Measurements from ENCODE around the gene PCCA. TPM values are rescaled to one million over a fixed set of nuclear protein-coding genes. Genes with fewer than 3 reads are reported as not detected.

The PCCA gene
- total and polyA plus RNA-seq, 2 of the 13 experiments (the other 11 are each of a cell fraction or from before 2014, with no cell fraction given), result 15.0 to 32.2 TPM

DNA sequence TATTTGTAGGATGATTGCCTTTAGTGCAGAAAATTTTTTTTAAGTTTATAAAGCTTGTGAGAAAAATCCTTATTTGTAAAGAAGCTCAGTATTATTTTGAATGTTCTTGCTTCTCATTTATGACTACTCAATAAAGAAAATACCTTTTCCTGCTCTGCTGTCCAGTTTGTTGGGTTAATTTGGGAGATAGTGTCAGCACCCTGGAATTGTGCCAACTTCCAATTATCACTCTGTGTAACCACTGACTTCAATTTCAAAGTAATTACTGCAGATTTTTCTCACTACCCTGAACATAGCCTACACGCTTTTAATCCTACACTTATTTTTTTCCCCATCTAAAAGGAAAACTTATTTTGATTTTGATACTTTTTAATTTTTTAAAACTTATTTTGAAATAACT is 406.6 kb downstream of the PCCA start:
- 98% methylated on average over 1 of the region's 1 CpG for WGBS (ENCODE audit: low lambda C conversion rate)
- FAIRE-seq (no peak), DNase-seq (ENCODE audit: low spot score) (no peak), ATAC-seq (no peak)
- no peak overlapping the region for H2AFZ ChIP-seq (ENCODE audit: low read length)
- BruUV-seq (replicated peaks), result no TSS peak
- H4K20me1 ChIP-seq (ENCODE audit: insufficient read depth, low read length), result no peaks in the 10 kb centered on the region
- H3K4me3 ChIP-seq (replicated peaks in 1 of 3; ENCODE audit: insufficient read depth in 1 of 3, low read depth in 2 of 3, low read length in 3 of 3), result no peak overlapping the region
- H3K9me3 ChIP-seq (ENCODE audit: low read length), result no peaks in the 10 kb centered on the region
- no peak overlapping the region for H3K9ac ChIP-seq (ENCODE audit: insufficient read depth, low read depth, low read length)
- ChIA-PET POLR2A (no interaction called here), CTCF (ENCODE audit: low intra/inter-chr PET ratio, low total read pairs) (no interaction called here)
- in situ Hi-C loops (cut with HindIII; ENCODE audit: extremely low pct_ligation_motif_present, low pct_unique_long_range_greater_than_20kb), result no loop called here
- no peak overlapping the region for H3K27ac ChIP-seq (ENCODE audit: extremely low read length, insufficient read depth, low read length)
- H3K4me1 ChIP-seq (ENCODE audit: insufficient read depth, low read length), result peaks cover 9% of the 10 kb centered on the region
- no peaks in the 10 kb centered on the region for H3K79me2 ChIP-seq (ENCODE audit: insufficient read depth, low read length)
- no peaks in the 10 kb centered on the region; a peak in 1 of 5 replicates for H3K27me3 ChIP-seq (ENCODE audit: control insufficient read depth in 1 of 2, insufficient read depth in 2 of 2, low read length in 2 of 2)
- TF ChIP-seq ETV5 (CRISPR knock-in tag; IDR thresholded peaks at IDR 0.05; ENCODE audit: borderline replicate concordance), result no peak
- TF ChIP-seq SNAPC5 (CRISPR knock-in tag; IDR thresholded peaks at IDR 0.05; ENCODE audit: borderline replicate concordance), result no peak
- TF ChIP-seq KDM5A (IDR thresholded peaks at IDR 0.05; ENCODE audit: borderline replicate concordance, low read length), result no peak
- TF ChIP-seq ZNF614 (CRISPR knock-in tag; IDR thresholded peaks at IDR 0.05; ENCODE audit: borderline replicate concordance), result no peak
- no peak for TF ChIP-seq POLR2G (IDR thresholded peaks at IDR 0.05; ENCODE audit: low read depth, low read length)
- no peak for TF ChIP-seq ELK4 (CRISPR knock-in tag; IDR thresholded peaks at IDR 0.05; ENCODE audit: borderline replicate concordance)
- no peak for TF ChIP-seq ZNF432 (CRISPR knock-in tag; IDR thresholded peaks at IDR 0.05; ENCODE audit: borderline replicate concordance)
- no peak for TF ChIP-seq SIN3A (IDR thresholded peaks at IDR 0.05; ENCODE audit: borderline replicate concordance, low read depth, low read length)
- no peak for TF ChIP-seq MAX (IDR thresholded peaks at IDR 0.05)
- no peak for TF ChIP-seq KLF9 (CRISPR knock-in tag; IDR thresholded peaks at IDR 0.05; ENCODE audit: low read depth)
- no peak for TF ChIP-seq BRCA1 (CRISPR knock-in tag; IDR thresholded peaks at IDR 0.05)
- TF ChIP-seq ZSCAN31 (CRISPR knock-in tag; IDR thresholded peaks at IDR 0.05; ENCODE audit: low read depth), result no peak
- no peak for TF ChIP-seq NRL (CRISPR knock-in tag; IDR thresholded peaks at IDR 0.05; ENCODE audit: borderline replicate concordance)
- TF ChIP-seq TEAD3 (CRISPR knock-in tag; optimal IDR thresholded peaks at IDR 0.05; ENCODE audit: borderline replicate concordance), result no peak
- no peaks in the 10 kb centered on the region; a peak in 1 of 5 replicates for H3K36me3 ChIP-seq (replicated peaks in 1 of 2; ENCODE audit: control insufficient read depth in 1 of 2, insufficient read depth in 2 of 2, low read length in 2 of 2)
- intact Hi-C loops (cut with micrococcal nuclease; ENCODE audit: unreplicated experiment), result no loop called here
- no peak overlapping the region for H3K4me2 ChIP-seq (ENCODE audit: low read depth, low read length)
